CD4-positive, CD25-positive, alpha-beta regulatory T cell (primary cell): Measurements from ENCODE around the gene PIP5K1B. TPM values are rescaled to one million over a fixed set of nuclear protein-coding genes. Genes with fewer than 3 reads are reported as not detected.
"Not testable (repeated sequence)": the region's sequence is repeated elsewhere in the genome, so short reads cannot be mapped to it uniquely, and the experiment has no call there.

Experiments used
- ATAC-seq, 2 donors: fragments of 150-1000 bp; cut with Tn5 transposase; one replicate each; pipeline ENCODE4 v1.10.0; 2021; ENCODE audit warnings: low read depth in 2 of 2, moderate number of reproducible peaks in 2 of 2, moderate library complexity in 1 of 2
- DNase-seq, 3 donors: peaks; one replicate each; pipeline versions ENCODE4 v3.0.0 to v3.0.0-alpha.2; 2012 to 2022; ENCODE audit warnings: mixed read lengths in 1 of 3
- H3K27ac ChIP-seq: one replicate; pipeline ENCODE4 v1.7.0; 2013; ENCODE audit warnings: mild to moderate bottlenecking, low read length; ENCODE audit not compliant: insufficient read depth, poor library complexity, severe bottlenecking
- H3K27me3 ChIP-seq: one replicate; pipeline ENCODE4 v1.7.0; 2013; ENCODE audit warnings: low read length; ENCODE audit not compliant: control insufficient read depth, insufficient read depth
- H3K36me3 ChIP-seq: one replicate; pipeline ENCODE4 v1.7.0; 2013; ENCODE audit warnings: mild to moderate bottlenecking, low read length, moderate library complexity; ENCODE audit not compliant: control insufficient read depth, insufficient read depth
- H3K4me1 ChIP-seq: 2 replicates; pipeline ENCODE4 v1.7.0; 2013; ENCODE audit warnings: mild to moderate bottlenecking, low read length; ENCODE audit not compliant: insufficient read depth, control insufficient read depth, poor library complexity, severe bottlenecking
- H3K4me3 ChIP-seq: one replicate; pipeline ENCODE4 v1.7.0; 2013; ENCODE audit warnings: low read depth, mild to moderate bottlenecking, low read length, moderate library complexity
- H3K9me3 ChIP-seq, 2 experiments: 1 replicate in 1 of 2; 2 replicates in 1 of 2; pipeline ENCODE4 v1.7.0; 2013; ENCODE audit warnings: low read length in 2 of 2, mild to moderate bottlenecking in 1 of 2, moderate library complexity in 1 of 2; ENCODE audit not compliant: control insufficient read depth in 2 of 2
- H3K27ac Mint-ChIP-seq, 3 donors: one replicate each; pipeline ENCODE4 v1.8.0; 2020 to 2022; ENCODE audit warnings: mild to moderate bottlenecking in 3 of 3, mixed read lengths in 3 of 3, moderate library complexity in 2 of 3
- H3K27me3 Mint-ChIP-seq: one replicate; pipeline ENCODE4 v1.8.0; 2022; ENCODE audit warnings: mild to moderate bottlenecking, mixed read lengths
- H3K36me3 Mint-ChIP-seq: one replicate; pipeline ENCODE4 v1.8.0; 2020; ENCODE audit warnings: mixed read lengths
- H3K4me1 Mint-ChIP-seq, 4 donors: one replicate each; pipeline ENCODE4 v1.8.0; 2020 to 2022; ENCODE audit warnings: mixed read lengths in 4 of 4, mild to moderate bottlenecking in 1 of 4
- H3K4me3 Mint-ChIP-seq, 4 donors: one replicate each; pipeline ENCODE4 v1.8.0; 2020 to 2022; ENCODE audit warnings: mild to moderate bottlenecking in 4 of 4, mixed read lengths in 4 of 4, moderate library complexity in 3 of 4
- H3K9me3 Mint-ChIP-seq, 7 donors: one replicate each; pipeline ENCODE4 v1.8.0; 2020 to 2022; ENCODE audit warnings: mixed read lengths in 7 of 7, mild to moderate bottlenecking in 3 of 7, moderate library complexity in 2 of 7
- polyA plus RNA-seq, 4 donors: library from polyadenylated mRNA; unstranded; fragments of 300-500 nt; fragmentation: Illumina TruSeq; gene quantifications; one replicate each; pipeline ENCODE4 v1.2.3, GENCODE V29; 2021
- total RNA-seq: library from RNA; stranded (reverse); gene quantifications from one replicate; pipeline ENCODE4 v1.2.3, GENCODE V29; 2022

Gene PIP5K1B
- total and polyA plus RNA-seq, 5 donors from 2014 or later, result 0.47 to 1.9 (median 1.0) TPM

DNA sequence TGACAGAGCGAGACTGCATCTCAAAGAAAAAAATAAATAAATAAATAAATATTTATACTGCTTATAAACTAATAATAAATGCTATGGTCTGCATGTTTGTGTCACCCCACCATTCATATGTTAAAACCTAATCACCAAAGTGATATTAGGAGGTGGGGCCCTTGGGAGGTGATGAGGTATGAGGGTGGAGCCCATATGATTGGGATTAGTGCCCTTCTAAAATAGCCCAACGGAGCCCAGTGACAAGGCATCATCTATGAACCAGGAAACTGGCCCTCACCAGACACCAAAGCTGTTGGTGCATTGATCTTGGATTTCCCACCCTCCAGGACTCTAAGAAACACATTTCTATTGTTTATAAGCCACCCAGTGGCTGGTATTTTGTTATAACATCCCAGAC is 335.6 kb downstream of the PIP5K1B start:
- Histone ChIP-seq H3K36me3 (no peaks in the 10 kb centered on the region), H3K4me3 (no peak overlapping the region), H3K27me3 (no peaks in the 10 kb centered on the region), H3K27ac (no peak overlapping the region), H3K9me3 (no peaks in the 10 kb centered on the region), H3K4me1 (peaks cover 10% of the 10 kb centered on the region)
- H3K27me3 Mint-ChIP-seq, result no peaks in the 10 kb centered on the region
- ATAC-seq, result no peak
- peaks cover 14% of the 10 kb centered on the region for H3K36me3 Mint-ChIP-seq
- H3K27ac Mint-ChIP-seq, result no peak overlapping the region
- DNase-seq, result no peak
- H3K4me1 Mint-ChIP-seq, result peaks cover 16 to 53% (median 21%) of the 10 kb centered on the region in 4 donors
- no peaks in the 10 kb centered on the region for H3K9me3 Mint-ChIP-seq
- peak overlapping the region in 1 of 4 donors; percentile 48 for H3K4me3 Mint-ChIP-seq

- peak in 1 of 3 donors; percentile 37 for DNase-seq
- H3K27me3 Mint-ChIP-seq, result no peaks in the 10 kb centered on the region
- ATAC-seq, result no peak
- peaks cover 23% of the 10 kb centered on the region for H3K36me3 Mint-ChIP-seq
- H3K4me3 Mint-ChIP-seq, result no peak overlapping the region
- no peaks in the 10 kb centered on the region for H3K27me3 ChIP-seq
- H3K9me3 ChIP-seq, result no peaks in the 10 kb centered on the region
- peaks cover 22% of the 10 kb centered on the region for H3K36me3 ChIP-seq
- no peaks in the 10 kb centered on the region for H3K4me1 ChIP-seq
- peaks cover 6 to 32% (median 12%) of the 10 kb centered on the region in 4 donors for H3K4me1 Mint-ChIP-seq
- H3K27ac ChIP-seq, result no peak overlapping the region
- H3K27ac Mint-ChIP-seq, result peak overlapping the region in 1 of 3 donors; percentile 83
- H3K9me3 Mint-ChIP-seq, result no peaks in the 10 kb centered on the region
- no peak overlapping the region for H3K4me3 ChIP-seq
Measured at GRCh38 chr9:69044240-69045219, 339.5 kb downstream of the PIP5K1B start.

DNA sequence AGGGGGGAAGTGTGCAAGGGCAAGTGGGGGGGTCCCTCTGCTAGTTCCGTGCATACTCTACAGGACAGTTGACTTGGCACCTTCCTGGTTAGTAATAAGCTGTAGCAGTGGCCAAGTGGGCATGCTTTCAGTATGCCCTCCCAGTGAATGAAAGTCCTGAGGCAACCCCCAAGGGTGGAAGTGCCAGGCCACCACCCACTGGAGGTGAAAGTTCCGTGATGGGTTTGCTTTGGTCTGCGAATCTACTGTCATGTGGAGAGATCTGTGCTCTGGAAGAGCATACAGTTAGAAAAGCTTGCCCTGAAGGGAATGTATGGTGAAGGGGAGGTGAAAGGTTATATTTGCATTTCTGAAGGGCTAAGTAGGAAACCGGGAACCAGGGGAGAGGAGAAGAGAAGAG is 340.8 kb downstream of the PIP5K1B start:
- H3K4me1 Mint-ChIP-seq, result peaks cover 6 to 29% (median 12%) of the 10 kb centered on the region in 4 donors
- H3K27ac Mint-ChIP-seq, result peak overlapping the region in 1 of 3 donors; percentile 8
- no peaks in the 10 kb centered on the region for H3K27me3 Mint-ChIP-seq

GRCh38 chr9:69046723-69047122 is 341.7 kb downstream of the PIP5K1B start:
- no peak overlapping the region for H3K27ac Mint-ChIP-seq

More for the DNA sequence above, 340.8 kb downstream of the PIP5K1B start:
- Histone ChIP-seq H3K9me3 (no peaks in the 10 kb centered on the region), H3K27ac (no peak overlapping the region), H3K4me1 (no peaks in the 10 kb centered on the region), H3K4me3 (no peak overlapping the region), H3K36me3 (peaks cover 22% of the 10 kb centered on the region), H3K27me3 (no peaks in the 10 kb centered on the region)
- Mint-ChIP-seq H3K36me3 (peaks cover 22% of the 10 kb centered on the region), H3K4me3 (no peak overlapping the region), H3K9me3 (no peaks in the 10 kb centered on the region)
- ATAC-seq (no peak), DNase-seq (no peak)

DNA sequence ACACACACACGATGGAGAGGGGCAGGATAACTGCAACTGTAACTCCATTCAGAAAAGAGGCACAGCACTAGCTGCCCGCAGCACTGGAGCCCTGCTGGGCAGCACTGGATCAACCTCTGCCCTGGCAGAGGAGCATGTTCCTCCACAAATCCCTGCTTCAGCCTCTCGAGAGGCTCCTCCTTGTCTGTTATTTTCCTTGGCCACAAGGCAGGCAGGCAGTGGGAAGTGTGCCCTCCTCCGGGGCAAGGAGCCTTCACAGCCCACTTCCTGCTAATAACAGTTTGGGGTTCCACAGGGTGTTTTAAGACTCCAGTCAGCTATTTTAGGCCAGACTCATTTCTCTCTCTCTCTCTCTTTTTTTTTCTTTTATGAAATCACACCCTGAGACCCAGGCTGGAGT is 342.3 kb downstream of the PIP5K1B start:
- ATAC-seq (no peak), DNase-seq (no peak)
- Mint-ChIP-seq H3K36me3 (peaks cover 21% of the 10 kb centered on the region), H3K4me3 (no peak overlapping the region), H3K9me3 (no peaks in the 10 kb centered on the region), H3K27me3 (no peaks in the 10 kb centered on the region), H3K4me1 (peaks cover 3 to 26% (median 7%) of the 10 kb centered on the region in 4 donors), H3K27ac (no peak overlapping the region)
- Histone ChIP-seq H3K4me3 (no peak overlapping the region), H3K9me3 (no peaks in the 10 kb centered on the region), H3K4me1 (no peaks in the 10 kb centered on the region), H3K27ac (no peak overlapping the region), H3K27me3 (no peaks in the 10 kb centered on the region), H3K36me3 (peaks cover 22% of the 10 kb centered on the region)

More at GRCh38 chr9:69046723-69047122, 341.7 kb downstream of the PIP5K1B start:
- Mint-ChIP-seq H3K4me1 (peaks cover 6 to 29% (median 10%) of the 10 kb centered on the region in 4 donors), H3K36me3 (peaks cover 22% of the 10 kb centered on the region), H3K4me3 (no peak overlapping the region), H3K9me3 (no peaks in the 10 kb centered on the region), H3K27me3 (no peaks in the 10 kb centered on the region)
- no peaks in the 10 kb centered on the region for H3K9me3 ChIP-seq
- no peak for DNase-seq
- ATAC-seq, result no peak
- no peaks in the 10 kb centered on the region for H3K27me3 ChIP-seq
- no peak overlapping the region for H3K4me3 ChIP-seq
- peaks cover 22% of the 10 kb centered on the region for H3K36me3 ChIP-seq
- H3K27ac ChIP-seq, result no peak overlapping the region
- no peaks in the 10 kb centered on the region for H3K4me1 ChIP-seq

DNA sequence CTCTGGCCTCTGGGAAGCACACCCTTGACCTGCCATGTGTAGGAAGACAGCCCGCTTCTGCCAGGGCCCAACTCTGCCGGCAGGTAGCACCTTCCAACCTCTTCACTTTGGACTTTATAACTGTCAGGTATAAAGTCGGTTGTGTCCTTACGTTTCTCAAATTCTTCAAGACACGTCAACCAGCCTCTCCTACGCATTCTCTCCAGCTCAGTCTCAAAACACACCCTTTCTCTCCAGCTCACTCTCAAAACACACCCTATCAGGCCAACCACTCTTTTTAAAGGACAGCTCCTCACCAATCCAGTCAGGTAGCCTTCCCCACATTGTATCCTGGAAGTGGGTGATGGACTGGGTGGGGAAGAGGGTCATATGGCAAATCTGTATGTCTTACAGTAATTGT is 344.1 kb downstream of the PIP5K1B start:
- Histone ChIP-seq H3K9me3 (no peaks in the 10 kb centered on the region), H3K4me3 (no peak overlapping the region), H3K36me3 (peaks cover 28% of the 10 kb centered on the region), H3K27ac (no peak overlapping the region), H3K27me3 (no peaks in the 10 kb centered on the region), H3K4me1 (no peaks in the 10 kb centered on the region)
- Mint-ChIP-seq H3K9me3 (no peaks in the 10 kb centered on the region), H3K27me3 (no peaks in the 10 kb centered on the region), H3K27ac (peak overlapping the region in 2 of 3 donors; percentile 38 to 79), H3K4me3 (peak overlapping the region in 1 of 4 donors; percentile 52), H3K36me3 (peaks cover 24% of the 10 kb centered on the region), H3K4me1 (peaks cover 0 to 11% (median 7%) of the 10 kb centered on the region in 4 donors)
- ATAC-seq, result no peak
- no peak for DNase-seq

DNA sequence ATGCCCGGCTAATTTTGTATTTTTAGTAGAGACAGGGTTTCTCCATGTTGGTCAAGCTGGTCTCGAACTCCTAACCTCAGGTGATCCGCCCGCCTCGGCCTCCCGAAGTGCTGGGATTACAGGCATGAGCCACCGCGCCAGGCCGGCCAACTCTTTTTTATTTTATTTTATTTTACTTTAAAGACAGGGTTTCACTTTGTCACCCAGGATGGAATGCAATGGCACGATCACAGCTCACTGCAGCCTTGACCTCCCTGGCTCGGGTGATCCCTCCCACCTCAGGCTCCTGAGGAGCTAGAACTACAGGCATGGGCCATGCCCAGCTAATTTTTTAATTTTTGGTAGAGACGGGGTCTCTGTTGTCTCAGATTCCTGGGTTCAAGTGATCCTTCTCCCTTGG is 345.9 kb downstream of the PIP5K1B start:
- H3K4me1 ChIP-seq, H3K4me3 Mint-ChIP-seq, H3K27me3 Mint-ChIP-seq, ATAC-seq, H3K4me3 ChIP-seq, H3K27me3 ChIP-seq, H3K27ac Mint-ChIP-seq, DNase-seq, H3K4me1 Mint-ChIP-seq, H3K9me3 Mint-ChIP-seq, H3K9me3 ChIP-seq, H3K27ac ChIP-seq: not testable (repeated sequence)
- H3K36me3 Mint-ChIP-seq, result peaks cover 28% of the 10 kb centered on the region
- peaks cover 33% of the 10 kb centered on the region for H3K36me3 ChIP-seq
